Panc1 (cell line): ENCODE measurements around the gene ZNF444. TPM values are rescaled to one million over a fixed set of nuclear protein-coding genes. Genes with fewer than 3 reads are reported as not detected.

Experiments used
- ATAC-seq: fragments of 200-7000 bp; cut with Tn5 transposase; 2 replicates; pipeline ENCODE4 v1.9.1; 2020; ENCODE audit warnings: mild to moderate bottlenecking, moderate library complexity
- BruUV-seq: library from RNA; stranded (reverse); fragments of 400-500 nt; replicated peaks from 2 replicates; lab custom pipeline; 2021; lab: Mats Ljungman, UMichigan
- CTCF ChIA-PET: fragments of 300-600 bp; sonication (Branson Sonifier 250); formaldehyde crosslinking; loops from one replicate; lab custom pipeline; 2022; ENCODE audit warnings: antibody characterized with exemption; lab: Charles Lee
- POLR2A ChIA-PET: fragments of 300-600 bp; sonication (Branson Sonifier 250); formaldehyde crosslinking; loops from one replicate; lab custom pipeline; 2022; ENCODE audit warnings: antibody characterized with exemption; lab: Charles Lee
- DNase-seq: peaks from one replicate; pipeline ENCODE4 v3.0.0-alpha.2; 2010; ENCODE audit warnings: low read depth, low spot score
- H3K27ac ChIP-seq: 2 replicates; pipeline ENCODE4 v1.5.1; 2011; ENCODE audit warnings: mild to moderate bottlenecking, low read length, inconsistent platforms
- H3K27me3 ChIP-seq: fragments of 200-500 bp; sonication (Bioruptor generic); 2 replicates; pipeline ENCODE4 v1.6.0; 2014; ENCODE audit warnings: low read length, inconsistent platforms; ENCODE audit not compliant: control insufficient read depth, insufficient read depth
- H3K36me3 ChIP-seq: fragments of 200-500 bp; sonication (Bioruptor generic); 2 replicates; pipeline ENCODE4 v1.5.1; 2014; ENCODE audit warnings: inconsistent platforms, mild to moderate bottlenecking, low read length, moderate library complexity; ENCODE audit not compliant: control insufficient read depth, insufficient read depth
- H3K4me1 ChIP-seq: 2 replicates; pipeline ENCODE4 v1.5.1; 2011; ENCODE audit warnings: inconsistent platforms, mild to moderate bottlenecking, low read length, moderate library complexity; ENCODE audit not compliant: control insufficient read depth, insufficient read depth
- H3K4me3 ChIP-seq, 2 experiments: 2 replicates each; pipeline ENCODE4 v1.5.1; 2011 to 2012; ENCODE audit warnings: low read depth in 2 of 2, low read length in 2 of 2, mild to moderate bottlenecking in 2 of 2, inconsistent platforms in 1 of 2, moderate library complexity in 1 of 2
- H3K9me3 ChIP-seq: fragments of 200-500 bp; sonication (Bioruptor generic); 2 replicates; pipeline ENCODE4 v1.5.1; 2014; ENCODE audit warnings: low read depth, mild to moderate bottlenecking, inconsistent platforms, low read length, moderate library complexity; ENCODE audit not compliant: control insufficient read depth, insufficient read depth
- CTCF ChIP-seq: fragments of 450-650 bp; IDR thresholded peaks from 2 replicates; pipeline ENCODE4 v1.5.1; 2017; ENCODE audit warnings: mild to moderate bottlenecking
- POLR2AphosphoS5 ChIP-seq: IDR thresholded peaks from 2 replicates; pipeline ENCODE4 v1.6.1; 2012; ENCODE audit warnings: mild to moderate bottlenecking, low read depth, low read length, moderate library complexity
- REST ChIP-seq, 2 experiments: IDR thresholded peaks; 2 replicates each; pipeline ENCODE4 v1.6.1; 2011 to 2012; ENCODE audit warnings: low read depth in 2 of 2, control low read depth in 1 of 2, low read length in 1 of 2, mild to moderate bottlenecking in 1 of 2, moderate library complexity in 1 of 2; ENCODE audit not compliant: insufficient read depth in 1 of 2
- SIN3A ChIP-seq: IDR thresholded peaks from 2 replicates; pipeline ENCODE4 v1.6.1; 2012; ENCODE audit warnings: low read depth, mild to moderate bottlenecking, low read length, moderate library complexity, borderline replicate concordance; ENCODE audit not compliant: insufficient read depth
- TCF7L2 ChIP-seq: IDR thresholded peaks from 2 replicates; pipeline ENCODE4 v1.6.1; 2011; ENCODE audit warnings: mild to moderate bottlenecking, low read depth, low read length, inconsistent platforms
- in situ Hi-C: cut with HindIII; loops from 2 replicates; pipeline ENCODE4 v1.10.0; 2016; ENCODE audit warnings: low sequenced_read_pairs, low pct_unique_long_range_greater_than_20kb
- intact Hi-C: fragments of 100-400 bp; cut with micrococcal nuclease; formaldehyde crosslinking; loops from one replicate; pipeline ENCODE4 v1.10.0; 2022; ENCODE audit not compliant: unreplicated experiment
- total RNA-seq: library from RNA; stranded (reverse); gene quantifications from one replicate; pipeline ENCODE4 v1.2.1, GENCODE V29; 2021; ENCODE audit not compliant: unreplicated experiment

Gene ZNF444
- total RNA-seq, 1 experiment from 2014 or later, result 81.5 TPM

GRCh38 chr19:56159622-56160271 lies 18.7 kb downstream of the ZNF444 start:
- H3K9me3 ChIP-seq, result no peaks in the 10 kb centered on the region
- H3K27me3 ChIP-seq, result no peaks in the 10 kb centered on the region
- no peak for TF ChIP-seq SIN3A
- no peak for TF ChIP-seq TCF7L2
- no peaks in the 10 kb centered on the region for H3K4me1 ChIP-seq
- no peak overlapping the region for H3K4me3 ChIP-seq
- POLR2A ChIA-PET, result no interaction called here
- intact Hi-C loops, result no loop called here
- CTCF ChIA-PET, result no interaction called here
- H3K36me3 ChIP-seq, result peaks cover 7% of the 10 kb centered on the region; the same call in 1 of the 2 replicates
- DNase-seq (no peak), ATAC-seq (no peak)
- no TSS peak for BruUV-seq
- in situ Hi-C loops, result no loop called here
- H3K27ac ChIP-seq, result no peak overlapping the region

GRCh38 chr19:56161534-56161933 lies 20.4 kb downstream of the ZNF444 start:
- Histone ChIP-seq H3K4me3 (no peak overlapping the region), H3K36me3 (no peaks in the 10 kb centered on the region), H3K9me3 (no peaks in the 10 kb centered on the region), H3K4me1 (no peaks in the 10 kb centered on the region), H3K27ac (no peak overlapping the region), H3K27me3 (no peaks in the 10 kb centered on the region)
- BruUV-seq, result no TSS peak
- TF ChIP-seq POLR2AphosphoS5 (no peak), TCF7L2 (no peak), SIN3A (no peak), CTCF (no peak), REST (IDR thresholded peaks at IDR 0.05; ENCODE audit: insufficient read depth in 1 of 2, low read depth in 2 of 2, low read length in 1 of 2) (no peak)
- ChIA-PET CTCF (interaction anchor here (0.5 kb wide), 2 partner anchors 14 to 101 kb away, joined by 3 read pairs; no protein-coding TSS in a partner anchor), POLR2A (no interaction called here)
- no peak for ATAC-seq
- intact Hi-C loops (no loop called here), in situ Hi-C loops (no loop called here)
- no peak for DNase-seq

GRCh38 chr19:56162258-56162657 lies 21.2 kb downstream of the ZNF444 start:
- no peak for TF ChIP-seq POLR2AphosphoS5
- no peak for TF ChIP-seq TCF7L2
- no peak for TF ChIP-seq REST (IDR thresholded peaks at IDR 0.05; ENCODE audit: insufficient read depth in 1 of 2, low read depth in 2 of 2, low read length in 1 of 2)
- no peak for TF ChIP-seq SIN3A
- TF ChIP-seq CTCF, result no peak
- no TSS peak for BruUV-seq
- in situ Hi-C loops, result no loop called here
- H3K27me3 ChIP-seq, result no peaks in the 10 kb centered on the region
- H3K4me1 ChIP-seq, result no peaks in the 10 kb centered on the region
- no peak for DNase-seq
- no peak overlapping the region for H3K27ac ChIP-seq
- intact Hi-C loops, result no loop called here
- H3K9me3 ChIP-seq, result no peaks in the 10 kb centered on the region
- peak; percentile 52; the same call in 1 of the 2 replicates for ATAC-seq
- ChIA-PET POLR2A (interaction anchor here (0.6 kb wide), 1 partner anchor 11 kb away, joined by 5 read pairs; no protein-coding TSS in a partner anchor), CTCF (interaction anchor here (0.6 kb wide), 1 partner anchor 16 kb away, joined by 3 read pairs; no protein-coding TSS in a partner anchor)
- no peaks in the 10 kb centered on the region for H3K36me3 ChIP-seq
- H3K4me3 ChIP-seq, result no peak overlapping the region
